Aorta (tissue), 5 donors: Measurements from ENCODE around the gene NUP62. TPM values are rescaled to one million over a fixed set of nuclear protein-coding genes. Genes with fewer than 3 reads are reported as not detected.

Source experiments
- ATAC-seq: fragments of 200-7000 bp; cut with Tn5 transposase; one replicate; pipeline ENCODE4 v1.9.1; 2022; ENCODE audit warnings: moderate library complexity; ENCODE audit not compliant: low FRiP score
- DNase-seq, 2 donors: peaks; one replicate each; pipeline ENCODE4 v3.0.0-alpha.2; 2020
- H3K27ac ChIP-seq, 2 donors: one replicate each; pipeline ENCODE4 v1.5.1; 2013; ENCODE audit warnings: low read length in 2 of 2, mild to moderate bottlenecking in 2 of 2, moderate library complexity in 2 of 2, control low read depth in 1 of 2, inconsistent platforms in 1 of 2, low read depth in 1 of 2
- H3K27me3 ChIP-seq, 2 donors: one replicate each; pipeline ENCODE4 v1.6.1; 2013; ENCODE audit warnings: control low read depth in 1 of 2, low read length in 1 of 2, mild to moderate bottlenecking in 1 of 2, moderate library complexity in 1 of 2; ENCODE audit not compliant: insufficient read depth in 2 of 2, control insufficient read depth in 1 of 2
- H3K36me3 ChIP-seq, 2 donors: one replicate each; pipeline ENCODE4 v1.6.1; 2013; ENCODE audit warnings: control low read depth in 1 of 2, low read length in 1 of 2, mild to moderate bottlenecking in 1 of 2; ENCODE audit not compliant: insufficient read depth in 2 of 2, control insufficient read depth in 1 of 2
- H3K4me1 ChIP-seq, 2 donors: one replicate each; pipeline ENCODE4 v1.6.1; 2013; ENCODE audit warnings: low read length in 2 of 2, control low read depth in 1 of 2, mild to moderate bottlenecking in 1 of 2, moderate library complexity in 1 of 2; ENCODE audit not compliant: insufficient read depth in 2 of 2, control insufficient read depth in 1 of 2
- H3K4me3 ChIP-seq, 2 donors: one replicate each; pipeline ENCODE4 v1.5.1; 2013; ENCODE audit warnings: low read length in 2 of 2, control low read depth in 1 of 2, mild to moderate bottlenecking in 1 of 2
- H3K9me3 ChIP-seq: one replicate; pipeline ENCODE4 v1.6.1; 2013; ENCODE audit warnings: mild to moderate bottlenecking, low read length; ENCODE audit not compliant: control insufficient read depth
- WGBS, 2 donors: extraction: QIAGEN DNeasy Blood & Tissue Kit; methylation state at CpG; one replicate each; pipeline ENCODE4 v1.1.7; 2013; 5-methylcytosine and 5-hydroxymethylcytosine counted together
- intact Hi-C, 2 donors: fragments of 100-400 bp; cut with DNase I; formaldehyde crosslinking; loops; one replicate each; pipeline versions ENCODE4 v1.14.2 to v1.15.0; 2022
- polyA plus RNA-seq, 2 donors: library from polyadenylated mRNA; stranded (reverse); fragments of 200-250 nt; gene quantifications; one replicate each; pipeline ENCODE4 v1.2.3, GENCODE V29; 2013
- total RNA-seq, 2 donors: library from RNA; stranded (reverse); fragmentation: NEBNext Ultra II Directional; extraction: Animal tissue kit (Norgen Biotek cat#: 25700); gene quantifications; one replicate each; pipeline ENCODE4 v1.2.1, GENCODE V29; 2021
- donor health status: healthy with polysubstance abuse.
- donor health status: Bipolar disorder and iron deficiency.
- donor health status: DM: no; HTN: no; CAD: no.
- donor health status: DM: no; HTN: no; CAD: no.
- donor health status: DM: yes; HTN: yes; CAD: no.

NUP62 gene
- total and polyA plus RNA-seq, 4 donors, result 13.3 to 39.8 (median 22.5) TPM

GRCh38 chr19:49864890-49865289, 64.4 kb downstream of the NUP62 start:
- H3K4me1 ChIP-seq, result no peaks in the 10 kb centered on the region
- no peaks in the 10 kb centered on the region for H3K27me3 ChIP-seq
- H3K4me3 ChIP-seq, result no peak overlapping the region
- H3K9me3 ChIP-seq, result no peaks in the 10 kb centered on the region
- no peak for DNase-seq
- WGBS, 2 donors, result 89 to 94% methylated on average over 13 of the region's 13 CpGs
- H3K36me3 ChIP-seq, result no peaks in the 10 kb centered on the region
- ATAC-seq, result no peak
- intact Hi-C loops, result loop anchor here (5.0 to 10.0 kb wide), 3 partner anchors 53 to 100 kb away; partner anchors contain the start of genes AP2A1 (in 2 of the 2), FUZ (in 1 of the 2) and TSKS (in 1 of the 2)
- no peak overlapping the region for H3K27ac ChIP-seq

- DNase-seq, result peak in 1 of 2 donors; percentile 71
- no peak overlapping the region for H3K4me3 ChIP-seq
Observed at GRCh38 chr19:49863935-49864320, 65.4 kb downstream of the NUP62 start.

GRCh38 chr19:49863254-49863934, 65.9 kb downstream of the NUP62 start:
- H3K27me3 ChIP-seq, result no peaks in the 10 kb centered on the region
- no peak overlapping the region for H3K4me3 ChIP-seq
- 88 to 90% methylated on average over 24 of the region's 24 CpGs for WGBS, 2 donors
- no peaks in the 10 kb centered on the region for H3K9me3 ChIP-seq
- no peak overlapping the region for H3K27ac ChIP-seq
- intact Hi-C loops, result loop anchor here in 1 of 2 donors (10.0 kb wide), 1 partner anchor 99 kb away; the partner anchor contains the start of genes AP2A1 and TSKS
- DNase-seq, result peak in 1 of 2 donors; percentile 44
- no peak for ATAC-seq
- H3K36me3 ChIP-seq, result no peaks in the 10 kb centered on the region
- H3K4me1 ChIP-seq, result no peaks in the 10 kb centered on the region

More at GRCh38 chr19:49863935-49864320, 65.4 kb downstream of the NUP62 start:
- no peak for ATAC-seq
- H3K27me3 ChIP-seq, result no peaks in the 10 kb centered on the region
- WGBS, 2 donors, result 89 to 90% methylated on average over 17 of the region's 17 CpGs
- H3K4me1 ChIP-seq, result no peaks in the 10 kb centered on the region
- no peaks in the 10 kb centered on the region for H3K36me3 ChIP-seq
- intact Hi-C loops, result loop anchor here in 1 of 2 donors (10.0 kb wide), 1 partner anchor 99 kb away; the partner anchor contains the start of genes AP2A1 and TSKS
- no peaks in the 10 kb centered on the region for H3K9me3 ChIP-seq
- H3K27ac ChIP-seq, result no peak overlapping the region

- ATAC-seq (no peak), DNase-seq (peak; percentile 54 to 78)
- H3K36me3 ChIP-seq, result no peaks in the 10 kb centered on the region
- H3K9me3 ChIP-seq, result no peaks in the 10 kb centered on the region
- 75 to 78% methylated on average over 43 to 49 of the region's 49 CpGs for WGBS, 2 donors
- H3K27ac ChIP-seq, result no peak overlapping the region
- H3K4me1 ChIP-seq, result no peaks in the 10 kb centered on the region
- no peaks in the 10 kb centered on the region for H3K27me3 ChIP-seq
- no peak overlapping the region for H3K4me3 ChIP-seq
- intact Hi-C loops, result loop anchor here in 1 of 2 donors (10.0 kb wide), 1 partner anchor 98 kb away; the partner anchor contains the start of genes AP2A1 and TSKS
Observed at GRCh38 chr19:49862391-49863253, 66.7 kb downstream of the NUP62 start.

GRCh38 chr19:49861541-49862378, 67.5 kb downstream of the NUP62 start:
- Histone ChIP-seq H3K4me3 (no peak overlapping the region), H3K27me3 (no peaks in the 10 kb centered on the region), H3K9me3 (no peaks in the 10 kb centered on the region), H3K4me1 (no peaks in the 10 kb centered on the region), H3K27ac (no peak overlapping the region), H3K36me3 (no peaks in the 10 kb centered on the region)
- WGBS, 2 donors, result 82 to 83% methylated on average over 58 to 60 of the region's 60 CpGs
- ATAC-seq (no peak), DNase-seq (peak in 1 of 2 donors; percentile 48)
- intact Hi-C loops, result loop anchor here in 1 of 2 donors (10.0 kb wide), 1 partner anchor 97 kb away; the partner anchor contains the start of genes AP2A1 and TSKS

GRCh38 chr19:49861107-49861506, 68.2 kb downstream of the NUP62 start:
- no peak overlapping the region for H3K4me3 ChIP-seq
- no peak overlapping the region for H3K27ac ChIP-seq
- 41 to 43% methylated on average over 13 of the region's 13 CpGs for WGBS, 2 donors
- intact Hi-C loops, result loop anchor here in 1 of 2 donors (10.0 kb wide), 1 partner anchor 96 kb away; the partner anchor contains the start of genes AP2A1 and TSKS
- H3K4me1 ChIP-seq, result no peaks in the 10 kb centered on the region
- H3K36me3 ChIP-seq, result no peaks in the 10 kb centered on the region
- ATAC-seq (no peak), DNase-seq (peak in 1 of 2 donors; percentile 79)
- no peaks in the 10 kb centered on the region for H3K27me3 ChIP-seq
- H3K9me3 ChIP-seq, result no peaks in the 10 kb centered on the region

- ATAC-seq, result no peak
- Histone ChIP-seq H3K27ac (no peak overlapping the region), H3K9me3 (no peaks in the 10 kb centered on the region), H3K27me3 (no peaks in the 10 kb centered on the region), H3K4me3 (no peak overlapping the region), H3K36me3 (no peaks in the 10 kb centered on the region), H3K4me1 (no peaks in the 10 kb centered on the region)
- DNase-seq, result peak in 1 of 2 donors; percentile 70
- intact Hi-C loops, result loop anchor here in 1 of 2 donors (10.0 kb wide), 1 partner anchor 96 kb away; the partner anchor contains the start of genes AP2A1 and TSKS
- WGBS, 2 donors, result 71 to 72% methylated on average over 17 of the region's 17 CpGs
Observed at GRCh38 chr19:49860336-49861102, 68.8 kb downstream of the NUP62 start.
